ENCODE results near the gene SAMD14. TPM values are rescaled to one million over a fixed set of nuclear protein-coding genes. Genes with fewer than 3 reads are reported as not detected.
A peak's percentile ranks its signal among the peaks of the same experiment; 100 is the strongest.

Gene SAMD14
- total RNA-seq, 2 experiments from 2014 or later: 0.47 to 1.3 TPM

- H3K4me3 Mint-ChIP-seq: peak overlapping the region; percentile 82
- H3K4me1 Mint-ChIP-seq (ENCODE audit: low read depth): peaks cover 46% of the 10 kb centered on the region
- TF ChIP-seq, protein P1, sequence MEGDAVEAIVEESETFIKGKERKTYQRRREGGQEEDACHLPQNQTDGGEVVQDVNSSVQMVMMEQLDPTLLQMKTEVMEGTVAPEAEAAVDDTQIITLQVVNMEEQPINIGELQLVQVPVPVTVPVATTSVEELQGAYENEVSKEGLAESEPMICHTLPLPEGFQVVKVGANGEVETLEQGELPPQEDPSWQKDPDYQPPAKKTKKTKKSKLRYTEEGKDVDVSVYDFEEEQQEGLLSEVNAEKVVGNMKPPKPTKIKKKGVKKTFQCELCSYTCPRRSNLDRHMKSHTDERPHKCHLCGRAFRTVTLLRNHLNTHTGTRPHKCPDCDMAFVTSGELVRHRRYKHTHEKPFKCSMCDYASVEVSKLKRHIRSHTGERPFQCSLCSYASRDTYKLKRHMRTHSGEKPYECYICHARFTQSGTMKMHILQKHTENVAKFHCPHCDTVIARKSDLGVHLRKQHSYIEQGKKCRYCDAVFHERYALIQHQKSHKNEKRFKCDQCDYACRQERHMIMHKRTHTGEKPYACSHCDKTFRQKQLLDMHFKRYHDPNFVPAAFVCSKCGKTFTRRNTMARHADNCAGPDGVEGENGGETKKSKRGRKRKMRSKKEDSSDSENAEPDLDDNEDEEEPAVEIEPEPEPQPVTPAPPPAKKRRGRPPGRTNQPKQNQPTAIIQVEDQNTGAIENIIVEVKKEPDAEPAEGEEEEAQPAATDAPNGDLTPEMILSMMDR (IDR thresholded peaks at IDR 0.05): no peak
- H3K27ac Mint-ChIP-seq: peak overlapping the region; percentile 92
- H3K36me3 Mint-ChIP-seq (ENCODE audit: low read depth): peaks cover 24% of the 10 kb centered on the region
- CTCF ChIA-PET: interaction anchor here (0.9 to 9.6 kb wide), 9 partner anchors 9 to 56 kb away, joined by 3 to 102 read pairs (median 6); partner anchors contain the start of genes PDK2 and SGCA
- intact Hi-C loops (cut with micrococcal nuclease): no loop called here
- H3K27me3 Mint-ChIP-seq: no peaks in the 10 kb centered on the region
- POLR2A ChIA-PET: interaction anchor here (1.3 to 7.0 kb wide), 4 partner anchors 12 to 55 kb away, joined by 3 to 64 read pairs (median 6); partner anchors contain the start of gene PDK2
- H3K9me3 Mint-ChIP-seq: no peaks in the 10 kb centered on the region
- peak; percentile 57 for DNase-seq
- ATAC-seq: no peak
These were observed 19.7 kb upstream of the SAMD14 start for GRCh38 chr17:50149417-50150353.

DNA sequence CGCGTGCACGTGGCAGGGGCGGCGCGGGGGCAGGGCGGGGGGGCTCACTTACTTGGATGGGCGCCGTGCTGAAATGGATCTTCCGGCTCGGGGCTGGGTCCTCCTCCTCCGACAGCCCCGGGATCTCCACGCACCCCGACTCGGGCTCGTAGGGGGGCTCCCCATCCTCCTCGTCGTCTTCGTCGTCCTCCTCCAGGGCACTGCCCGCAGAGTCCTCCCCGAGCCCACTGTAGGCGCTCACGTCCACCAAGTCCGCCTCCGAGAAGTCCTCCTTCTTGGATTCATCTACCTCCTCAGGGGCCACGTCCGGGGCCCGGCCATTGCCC lies 19.1 kb upstream of the SAMD14 start:
- peak overlapping the region; percentile 82 for H3K4me3 Mint-ChIP-seq
- ChIA-PET CTCF (interaction anchor here (1.0 to 9.6 kb wide), 7 partner anchors 9 to 56 kb away, joined by 3 to 102 read pairs (median 6); partner anchors contain the start of gene PDK2), POLR2A (interaction anchor here (1.3 to 7.0 kb wide), 3 partner anchors 12 to 54 kb away, joined by 3 to 64 read pairs (median 6); partner anchors contain the start of gene PDK2)
- H3K27ac Mint-ChIP-seq: peak overlapping the region; percentile 92
- peaks cover 46% of the 10 kb centered on the region for H3K4me1 Mint-ChIP-seq (ENCODE audit: low read depth)
- peaks cover 30% of the 10 kb centered on the region for H3K36me3 Mint-ChIP-seq (ENCODE audit: low read depth)
- ATAC-seq (no peak), DNase-seq (no peak)
- intact Hi-C loops (cut with micrococcal nuclease): no loop called here
- no peaks in the 10 kb centered on the region for H3K9me3 Mint-ChIP-seq
- H3K27me3 Mint-ChIP-seq: no peaks in the 10 kb centered on the region
- TF ChIP-seq, protein P1 (IDR thresholded peaks at IDR 0.05): no peak

- CTCF ChIA-PET: interaction anchor here (0.8 to 9.6 kb wide), 8 partner anchors 9 to 55 kb away, joined by 3 to 102 read pairs (median 4); partner anchors contain the start of gene PDK2
- ATAC-seq: peak; percentile 22
- DNase-seq: peak; percentile 87
- peaks cover 33% of the 10 kb centered on the region for H3K36me3 Mint-ChIP-seq (ENCODE audit: low read depth)
- POLR2A ChIA-PET: interaction anchor here (0.7 to 7.0 kb wide), 8 partner anchors 9 to 198 kb away, joined by 3 to 64 read pairs (median 6); partner anchors contain the start of genes PDK2 and XYLT2
- peaks cover 51% of the 10 kb centered on the region for H3K4me1 Mint-ChIP-seq (ENCODE audit: low read depth)
- H3K27ac Mint-ChIP-seq: peak overlapping the region; percentile 92
- intact Hi-C loops (cut with micrococcal nuclease): no loop called here
- H3K4me3 Mint-ChIP-seq: peak overlapping the region; percentile 82
- no peaks in the 10 kb centered on the region for H3K27me3 Mint-ChIP-seq
- H3K9me3 Mint-ChIP-seq: no peaks in the 10 kb centered on the region
- TF ChIP-seq, protein P1 (IDR thresholded peaks at IDR 0.05): no peak
These were observed 18.5 kb upstream of the SAMD14 start for GRCh38 chr17:50148226-50149090.

DNA sequence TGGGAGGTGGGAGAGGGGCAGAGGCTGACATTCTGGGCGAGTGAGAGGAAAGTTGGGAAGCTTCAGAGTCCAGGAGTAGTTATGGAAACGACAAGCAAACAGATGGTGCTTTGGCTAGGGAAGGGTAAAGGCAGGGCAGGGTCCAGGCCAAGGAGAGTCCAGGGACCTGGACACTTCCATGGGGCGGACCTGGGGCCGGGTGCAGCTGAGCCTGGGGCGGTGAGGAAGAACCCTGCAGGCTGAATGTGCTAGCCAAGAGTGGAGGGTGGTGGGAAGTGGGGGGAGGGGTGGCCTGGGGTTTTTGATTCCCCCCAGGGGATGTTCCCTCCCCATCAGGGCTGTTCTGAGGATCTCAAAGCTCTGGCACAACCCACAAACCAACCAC lies 17.9 kb upstream of the SAMD14 start:
- POLR2A ChIA-PET: interaction anchor here (0.7 to 7.0 kb wide), 7 partner anchors 9 to 198 kb away, joined by 3 to 64 read pairs (median 5); partner anchors contain the start of genes PDK2 and XYLT2
- peaks cover 37% of the 10 kb centered on the region for H3K36me3 Mint-ChIP-seq (ENCODE audit: low read depth)
- TF ChIP-seq, protein P1 (IDR thresholded peaks at IDR 0.05): no peak

More for the DNA sequence above, 17.9 kb upstream of the SAMD14 start:
- H3K4me3 Mint-ChIP-seq: peak overlapping the region; percentile 82
- no peaks in the 10 kb centered on the region for H3K27me3 Mint-ChIP-seq
- no peaks in the 10 kb centered on the region for H3K9me3 Mint-ChIP-seq
- peak; percentile 54 for DNase-seq
- CTCF ChIA-PET: interaction anchor here (0.8 to 9.6 kb wide), 9 partner anchors 8 to 54 kb away, joined by 3 to 102 read pairs (median 4); partner anchors contain the start of gene PDK2
- ATAC-seq: no peak
- intact Hi-C loops (cut with micrococcal nuclease): no loop called here
- H3K27ac Mint-ChIP-seq: peak overlapping the region; percentile 92
- H3K4me1 Mint-ChIP-seq (ENCODE audit: low read depth): peaks cover 56% of the 10 kb centered on the region

All from activated CD8-positive, alpha-beta T cell treated with anti-CD3 and anti-CD28 coated beads for 36 hours (primary cell).